Coronary artery (tissue), 2 donors: ENCODE results near the gene CLEC2L.

Source experiments
- DNase-seq: peaks from one replicate; pipeline ENCODE4 v3.0.0-alpha.2; 2017; ENCODE audit warnings: low spot score
- H3K27ac ChIP-seq, 2 donors: fragments of 200-600 bp; sonication (generic); one replicate each; pipeline ENCODE4 v1.5.1; 2016 to 2019
- H3K4me3 ChIP-seq: fragments of 200-600 bp; sonication (generic); 2 replicates; pipeline ENCODE4 v1.5.1; 2016; ENCODE audit warnings: mild to moderate bottlenecking, moderate library complexity
- CTCF ChIP-seq: fragments of 200-600 bp; sonication (generic); IDR thresholded peaks from one replicate; pipeline ENCODE4 v1.5.1; 2019; ENCODE audit warnings: antibody characterized with exemption

The CLEC2L gene

DNA sequence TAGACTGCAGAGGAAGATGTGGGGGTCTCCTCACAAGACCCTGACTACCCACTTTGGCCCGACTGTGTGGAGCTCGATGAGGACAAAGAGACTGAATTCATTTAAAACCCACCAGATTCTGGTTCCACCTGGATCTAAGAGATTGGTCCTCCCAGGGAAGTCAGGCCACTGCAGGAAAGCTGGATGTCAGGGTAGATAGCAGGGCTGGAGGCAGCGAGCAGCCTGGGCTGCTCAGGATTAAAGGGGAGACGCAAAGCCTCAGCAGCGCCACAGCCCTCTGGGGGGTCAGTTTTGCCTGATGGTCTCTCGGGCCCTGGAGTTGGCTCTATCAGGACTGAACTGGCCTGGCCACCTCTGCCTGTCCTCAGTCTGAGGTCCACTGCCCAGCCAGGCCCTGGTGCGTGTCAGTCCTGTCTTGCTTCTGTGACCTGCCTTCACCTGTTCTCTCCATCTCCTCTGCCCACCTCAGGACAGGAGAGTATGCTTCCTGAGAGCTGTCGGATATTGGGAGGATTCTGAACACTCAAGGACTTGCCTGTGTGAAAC is 27.8 kb upstream of the CLEC2L start:
- no peak overlapping the region for H3K27ac ChIP-seq
- no peak overlapping the region for H3K4me3 ChIP-seq
- no peak for DNase-seq
- TF ChIP-seq CTCF, result no peak

DNA sequence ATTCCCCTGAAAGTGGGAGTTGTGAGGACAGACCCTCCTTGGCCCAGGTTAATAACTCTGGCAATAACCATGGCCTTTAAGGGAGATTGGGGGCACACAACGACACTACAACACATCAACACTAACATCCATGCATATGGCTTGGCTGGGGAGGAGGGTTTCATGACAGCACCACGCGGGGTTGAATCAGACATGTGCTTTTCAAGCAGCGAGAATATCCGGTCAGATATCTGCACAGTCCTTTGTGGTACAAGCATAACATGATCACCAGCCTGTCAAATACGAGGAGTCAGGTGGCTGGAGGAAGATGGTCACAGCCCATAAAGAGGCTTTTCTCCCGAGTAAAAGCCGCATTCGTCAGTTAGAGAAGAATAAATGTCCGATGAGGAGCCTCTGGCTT is 27.0 kb upstream of the CLEC2L start:
- Histone ChIP-seq H3K4me3 (no peak overlapping the region), H3K27ac (no peak overlapping the region)
- DNase-seq, result no peak
- no peak for TF ChIP-seq CTCF

- DNase-seq, result no peak
- H3K4me3 ChIP-seq, result no peak overlapping the region
- H3K27ac ChIP-seq, result no peak overlapping the region
- no peak for TF ChIP-seq CTCF
These were observed 22.7 kb upstream of the CLEC2L start for GRCh38 chr7:139500770-139501138.

GRCh38 chr7:139502226-139502625 is 21.3 kb upstream of the CLEC2L start:
- no peak overlapping the region for H3K27ac ChIP-seq
- DNase-seq, result no peak
- no peak overlapping the region for H3K4me3 ChIP-seq
- TF ChIP-seq CTCF, result no peak

DNA sequence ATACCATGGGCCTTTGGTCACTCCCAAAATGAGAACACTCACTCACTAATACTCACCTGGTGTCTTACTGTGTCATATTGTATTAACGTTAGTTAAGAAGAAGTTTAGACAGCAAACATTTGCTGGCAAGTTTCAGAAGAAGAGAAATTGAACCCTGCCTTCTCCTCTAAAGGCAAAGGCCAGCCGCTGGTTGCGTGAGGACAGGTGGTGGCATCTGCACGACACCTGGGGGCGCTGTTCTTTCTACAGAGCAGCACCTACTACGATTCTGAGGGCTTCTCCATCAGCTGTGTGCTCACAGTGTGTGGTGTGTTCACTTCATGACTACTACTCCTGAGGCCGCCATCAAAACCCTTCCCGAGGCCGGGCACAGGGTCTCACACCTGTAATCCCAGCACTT is 17.9 kb upstream of the CLEC2L start:
- DNase-seq, result no peak
- Histone ChIP-seq H3K4me3 (no peak overlapping the region), H3K27ac (no peak overlapping the region)
- TF ChIP-seq CTCF, result no peak

GRCh38 chr7:139509535-139509934 is 13.9 kb upstream of the CLEC2L start:
- no peak overlapping the region for H3K27ac ChIP-seq

More at GRCh38 chr7:139509535-139509934, 13.9 kb upstream of the CLEC2L start:
- TF ChIP-seq CTCF, result no peak
- H3K4me3 ChIP-seq, result no peak overlapping the region
- DNase-seq, result no peak
